H54 (cell line): ENCODE results near the gene DBX1.
"Not testable (repeated sequence)": the region's sequence is repeated elsewhere in the genome, so short reads cannot be mapped to it uniquely, and the experiment has no call there.

ENCODE experiments used
- DNase-seq: peaks from one replicate; pipeline ENCODE4 v3.0.0; 2011; ENCODE audit warnings: low spot score, mixed read lengths; ENCODE audit not compliant: insufficient read length
- FAIRE-seq: peaks from 3 replicates; lab custom pipeline; 2011; peaks lifted over from hg19 to GRCh38; lab: Jason Lieb, UNC
- POLR2A ChIP-seq: IDR thresholded peaks from 2 replicates; pipeline ENCODE4 v1.6.1; 2011; ENCODE audit warnings: low read depth, mild to moderate bottlenecking, low read length

DBX1 gene

GRCh38 chr11:20160425-20161229, at the start of gene DBX1:
TSS of gene DBX1 (minus strand) at chr11:20160475. CDS start at chr11:20160324, 151 bp downstream.
- no peak for TF ChIP-seq POLR2A
- FAIRE-seq (no peak), DNase-seq (no peak)

- DNase-seq (no peak), FAIRE-seq (no peak)
- no peak for TF ChIP-seq POLR2A
These were observed 48.4 kb upstream of the DBX1 start for GRCh38 chr11:20208622-20209111.

- TF ChIP-seq POLR2A: no peak
These were observed 47.7 kb upstream of the DBX1 start for GRCh38 chr11:20207781-20208621.

GRCh38 chr11:20205807-20206206, 45.5 kb upstream of the DBX1 start:
- no peak for TF ChIP-seq POLR2A
- FAIRE-seq (no peak), DNase-seq (no peak)

More at GRCh38 chr11:20207781-20208621, 47.7 kb upstream of the DBX1 start:
- DNase-seq (no peak), FAIRE-seq (no peak)

- FAIRE-seq (no peak), DNase-seq (no peak)
- no peak for TF ChIP-seq POLR2A
These were observed 44.4 kb upstream of the DBX1 start for GRCh38 chr11:20204681-20205080.

- TF ChIP-seq POLR2A: no peak
- DNase-seq (no peak), FAIRE-seq (no peak)
These were observed 43.6 kb upstream of the DBX1 start for GRCh38 chr11:20203831-20204230.

- FAIRE-seq: no peak
These were observed 41.0 kb upstream of the DBX1 start for GRCh38 chr11:20201231-20201630.

GRCh38 chr11:20200331-20200955, 40.2 kb upstream of the DBX1 start:
- not testable (repeated sequence) for DNase-seq, FAIRE-seq

More at GRCh38 chr11:20201231-20201630, 41.0 kb upstream of the DBX1 start:
- TF ChIP-seq POLR2A: no peak
- DNase-seq: no peak

- TF ChIP-seq POLR2A: no peak
- DNase-seq: no peak
- FAIRE-seq: no peak
These were observed 37.6 kb upstream of the DBX1 start for GRCh38 chr11:20197881-20198280.

GRCh38 chr11:20194470-20194869, 34.2 kb upstream of the DBX1 start:
- no peak for FAIRE-seq
- no peak for TF ChIP-seq POLR2A

GRCh38 chr11:20193307-20193706, 33.0 kb upstream of the DBX1 start:
- no peak for FAIRE-seq
- no peak for DNase-seq
- TF ChIP-seq POLR2A: no peak

More at GRCh38 chr11:20194470-20194869, 34.2 kb upstream of the DBX1 start:
- no peak for DNase-seq

- TF ChIP-seq POLR2A: no peak
- FAIRE-seq (no peak), DNase-seq (no peak)
These were observed 32.4 kb upstream of the DBX1 start for GRCh38 chr11:20192641-20193040.

GRCh38 chr11:20192151-20192550, 31.9 kb upstream of the DBX1 start:
- no peak for DNase-seq
- TF ChIP-seq POLR2A: no peak
- FAIRE-seq: no peak

GRCh38 chr11:20178976-20179375, 18.7 kb upstream of the DBX1 start:
- DNase-seq (no peak), FAIRE-seq (no peak)
- no peak for TF ChIP-seq POLR2A
